ENCODE data around the gene RLN3.
"Not testable (repeated sequence)": the region's sequence is repeated elsewhere in the genome, so short reads cannot be mapped to it uniquely, and the experiment has no call there.

The RLN3 gene

GRCh38 chr19:13995017-13995728 is 32.8 kb upstream of the RLN3 start:
- DNase-seq (ENCODE audit: low read depth) = no peak

DNA sequence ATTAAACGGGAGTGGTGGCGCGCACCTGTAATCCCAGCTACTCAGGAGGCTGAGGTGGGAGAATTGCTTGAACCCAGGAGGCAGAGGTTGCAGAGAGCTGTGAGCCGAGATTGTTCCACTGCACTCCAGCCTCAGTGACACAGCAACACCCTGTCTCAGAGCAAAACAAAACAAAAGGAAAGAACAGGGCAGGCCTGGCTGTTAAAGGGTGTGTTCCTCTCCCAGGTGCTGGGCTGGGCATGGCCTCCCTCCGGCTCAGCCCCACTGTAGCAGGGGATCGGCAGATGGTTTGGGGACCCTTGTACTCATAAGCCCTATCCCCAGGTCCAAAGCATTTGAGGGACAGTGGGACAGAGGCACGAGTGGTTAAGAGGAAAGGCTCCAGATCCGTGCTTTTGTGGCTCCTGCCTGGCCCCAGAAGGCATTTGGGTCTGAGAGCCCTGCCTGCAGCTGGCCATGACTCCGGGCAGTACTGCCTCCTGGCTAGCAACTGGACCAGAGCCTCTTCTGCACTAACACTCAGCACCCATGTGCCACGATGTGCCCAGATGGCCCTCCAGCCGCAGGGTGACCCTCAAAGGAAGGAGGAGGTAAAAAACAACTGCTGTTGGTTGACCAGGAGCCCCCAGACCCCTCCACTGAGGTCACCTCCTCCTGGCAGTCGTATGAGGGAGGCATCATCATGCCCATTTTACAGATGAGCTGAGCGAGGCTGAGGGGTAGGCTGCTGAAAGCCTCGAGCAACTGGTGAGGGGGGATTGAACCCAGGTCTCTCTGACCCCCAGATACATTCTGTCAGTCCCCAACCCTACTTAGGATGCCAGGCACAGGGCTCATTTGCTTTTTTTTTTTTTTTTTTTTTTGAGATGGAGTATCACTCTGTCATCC is 31.8 kb upstream of the RLN3 start:
- DNase-seq (ENCODE audit: low read depth) = no peak

DNA sequence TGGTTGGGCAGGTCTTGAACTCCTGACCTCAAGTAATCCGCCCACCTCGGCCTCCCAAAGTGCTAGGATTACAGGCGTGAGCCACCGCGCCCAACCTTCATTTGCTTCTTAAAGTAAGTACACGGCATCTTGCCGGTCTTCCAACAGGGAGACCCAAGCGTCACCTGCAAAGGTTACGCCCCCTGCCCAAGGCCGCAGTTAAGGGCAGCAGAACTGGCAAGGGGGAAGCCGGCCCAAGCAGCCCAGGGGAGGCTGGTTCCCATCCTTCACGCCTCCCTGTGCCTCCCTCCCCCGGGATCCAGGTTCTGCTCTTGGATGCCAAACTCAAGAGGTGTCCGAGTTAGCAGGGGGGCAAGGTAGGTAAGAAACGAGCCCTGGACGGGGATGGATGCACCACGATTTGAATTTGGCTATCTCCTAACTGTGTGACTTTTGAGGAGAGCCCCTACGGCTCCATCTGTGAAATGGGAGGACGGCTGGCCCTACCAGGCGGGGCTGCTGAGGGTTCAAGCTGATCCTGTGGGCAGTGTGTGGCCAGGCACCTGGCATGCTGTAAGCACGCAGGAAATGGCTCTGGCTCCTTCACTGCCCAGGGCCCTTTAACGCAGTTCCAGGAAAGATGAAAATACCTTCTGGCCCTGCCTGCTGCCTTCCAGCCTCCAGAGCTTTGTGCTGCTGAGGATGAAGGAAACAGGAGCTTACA is 30.9 kb upstream of the RLN3 start:
- no peak for DNase-seq (ENCODE audit: low read depth)

- no peak for DNase-seq (ENCODE audit: low read depth)
Measured at GRCh38 chr19:13997631-13997962, 30.4 kb upstream of the RLN3 start.

DNA sequence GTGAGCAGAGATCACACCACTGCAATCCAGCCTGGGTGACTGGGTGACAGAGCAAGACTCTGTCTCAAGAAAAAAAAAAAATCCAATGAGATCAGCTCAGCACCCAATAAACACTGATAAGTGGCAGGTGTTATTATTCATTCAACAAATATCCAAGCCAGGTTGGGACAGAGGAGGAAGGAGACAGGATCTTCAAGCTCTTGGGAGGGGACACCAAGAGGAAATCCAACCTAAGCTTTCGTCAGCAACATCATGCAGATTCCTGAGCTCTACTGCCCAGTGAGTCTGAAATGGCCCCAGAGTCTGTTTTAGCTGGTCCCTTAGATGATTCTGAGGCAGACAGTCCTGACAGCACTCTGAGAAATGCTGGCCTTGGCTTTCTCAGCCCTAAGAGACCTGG is 29.5 kb upstream of the RLN3 start:
- DNase-seq (ENCODE audit: low read depth) = no peak

DNA sequence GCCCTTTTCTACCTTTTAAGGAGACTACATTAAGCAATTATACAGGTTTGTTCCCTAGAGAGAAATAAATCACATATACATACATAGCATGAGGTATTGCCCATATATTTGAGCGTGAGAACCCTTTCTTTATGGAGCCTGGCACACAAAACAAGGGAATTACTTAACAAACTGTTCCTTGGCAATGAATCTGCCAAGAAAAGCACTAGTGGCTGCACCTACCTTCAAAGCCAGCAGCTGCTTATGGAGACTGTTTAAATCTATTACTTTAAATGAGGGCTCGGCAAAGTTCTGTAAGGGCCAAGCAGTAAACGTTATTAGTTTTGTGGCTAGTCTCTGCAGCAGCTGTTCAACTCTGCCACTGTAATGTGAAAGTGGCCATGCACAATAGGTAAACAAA is 28.9 kb upstream of the RLN3 start:
- DNase-seq (ENCODE audit: low read depth) = no peak

DNA sequence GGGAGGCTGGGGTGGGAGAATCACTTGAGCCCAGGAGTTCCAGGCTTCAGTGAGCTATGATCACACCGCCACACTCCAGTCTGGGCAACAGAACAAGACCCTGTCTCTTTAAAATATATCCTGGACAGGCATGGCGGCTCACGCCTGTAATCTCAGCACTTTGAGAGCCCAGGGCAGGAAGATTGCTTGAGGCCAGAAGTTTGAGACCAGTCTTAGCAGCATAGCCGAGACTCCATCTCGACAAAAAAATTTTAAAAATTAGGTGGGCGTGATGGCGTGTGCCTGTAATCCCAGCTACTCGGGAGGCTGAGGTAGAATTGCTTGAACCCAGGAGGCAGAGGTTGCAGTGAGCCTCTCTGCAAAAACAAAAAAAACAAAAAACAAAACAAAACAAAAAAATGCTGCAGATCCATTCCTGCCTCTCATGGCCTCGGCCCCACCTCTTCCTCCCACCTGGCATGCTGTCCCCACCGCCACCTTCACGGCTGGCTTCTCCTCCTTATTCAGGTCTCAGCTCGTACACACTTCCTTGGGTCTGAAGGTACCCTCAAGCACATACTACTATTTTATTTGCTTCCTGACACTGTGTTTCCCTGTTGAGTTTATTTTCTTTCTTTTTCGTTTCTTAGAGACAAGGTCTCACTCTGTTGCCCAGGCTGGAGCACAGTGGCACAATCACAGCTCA is 27.1 kb upstream of the RLN3 start:
- no peak for DNase-seq (ENCODE audit: low read depth)

- DNase-seq (ENCODE audit: low read depth) = no peak
Measured at GRCh38 chr19:14002571-14003250, 25.2 kb upstream of the RLN3 start.

- DNase-seq (ENCODE audit: low read depth) = no peak
Measured at GRCh38 chr19:14003251-14004055, 24.5 kb upstream of the RLN3 start.

- DNase-seq (ENCODE audit: low read depth) = no peak
Measured at GRCh38 chr19:14004619-14005348, 23.2 kb upstream of the RLN3 start.

GRCh38 chr19:14005349-14006084 is 22.4 kb upstream of the RLN3 start:
- peak; percentile 95 for DNase-seq (ENCODE audit: low read depth)

- peak; percentile 100 for DNase-seq (ENCODE audit: low read depth)
Measured at GRCh38 chr19:14006085-14006765, 21.7 kb upstream of the RLN3 start, which contains the start of gene RFX1. RFX1 (minus strand) TSS chr19:14006320; CDS start chr19:13993843, 12,477 bp downstream.

- DNase-seq (ENCODE audit: low read depth) = no peak
Measured at GRCh38 chr19:14006766-14007562, 21.0 kb upstream of the RLN3 start.

DNA sequence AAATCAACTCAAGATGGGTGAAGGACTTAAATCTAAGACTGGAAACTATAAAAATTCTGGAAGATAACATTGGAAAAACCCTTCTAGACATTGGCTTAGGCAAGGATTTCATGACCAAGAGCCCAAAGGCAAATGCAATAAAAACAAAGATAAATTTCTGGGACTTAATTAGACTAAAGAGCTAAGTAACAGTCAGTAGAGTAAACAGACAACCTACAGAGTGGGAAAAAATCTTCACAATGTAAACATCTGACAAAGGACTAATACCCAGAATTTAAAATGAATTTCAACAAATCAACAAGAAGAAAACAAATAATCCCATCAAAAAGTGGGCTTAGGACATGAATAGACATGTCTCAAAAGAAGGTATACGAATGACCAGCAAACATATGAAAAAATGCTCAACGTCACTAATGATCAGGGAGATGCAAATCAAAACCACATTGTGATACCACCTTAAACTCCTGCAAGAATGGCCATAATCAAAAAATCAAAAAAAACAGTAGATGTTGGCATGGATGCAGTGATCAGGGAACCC is 15.5 kb upstream of the RLN3 start:
- no peak for DNase-seq (ENCODE audit: low read depth)

- DNase-seq (ENCODE audit: low read depth) = no peak
Measured at GRCh38 chr19:14015524-14016035, 12.4 kb upstream of the RLN3 start.

GRCh38 chr19:14019100-14019499 is 8.8 kb upstream of the RLN3 start:
- DNase-seq (ENCODE audit: low read depth) = no peak

GRCh38 chr19:14019739-14020138 is 8.2 kb upstream of the RLN3 start:
- DNase-seq (ENCODE audit: low read depth) = not testable (repeated sequence)

Data from T follicular helper cell (primary cell).